Measurements from ENCODE around the gene PIK3R5.
"Not testable (repeated sequence)": the region's sequence is repeated elsewhere in the genome, so short reads cannot be mapped to it uniquely, and the experiment has no call there.

PIK3R5 gene

DNA sequence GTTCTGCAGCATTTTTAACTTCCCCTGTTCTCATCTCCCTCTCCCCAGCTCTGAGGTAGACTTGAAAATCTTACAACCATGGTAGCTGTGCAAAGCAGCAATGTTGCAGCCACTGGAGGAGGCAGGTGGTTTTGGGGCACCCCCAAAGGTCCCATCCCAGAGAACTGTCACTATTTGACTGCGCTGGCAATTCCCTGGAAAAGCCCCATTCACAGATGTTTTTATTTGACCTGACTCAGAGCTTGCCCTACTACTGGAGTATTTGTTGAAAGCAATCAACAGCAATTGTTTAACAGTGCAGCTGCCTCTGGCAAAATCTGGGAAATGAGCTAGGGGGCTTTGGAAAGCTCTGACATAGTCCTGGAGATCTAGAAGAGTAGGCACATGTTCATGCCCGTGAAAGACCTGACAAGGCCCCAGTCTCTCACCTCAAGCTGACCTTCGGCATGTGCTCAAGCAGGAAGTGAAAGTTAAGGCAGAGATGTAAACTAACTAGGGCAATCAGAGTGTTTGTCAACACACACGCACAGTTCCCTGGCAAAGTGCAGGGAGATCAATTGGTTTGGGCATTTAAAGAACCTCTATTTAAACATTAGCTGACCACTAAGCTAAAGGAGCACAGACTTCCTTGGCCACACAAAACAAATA lies 19.7 kb upstream of the PIK3R5 start:
- no peak for DNase-seq

DNA sequence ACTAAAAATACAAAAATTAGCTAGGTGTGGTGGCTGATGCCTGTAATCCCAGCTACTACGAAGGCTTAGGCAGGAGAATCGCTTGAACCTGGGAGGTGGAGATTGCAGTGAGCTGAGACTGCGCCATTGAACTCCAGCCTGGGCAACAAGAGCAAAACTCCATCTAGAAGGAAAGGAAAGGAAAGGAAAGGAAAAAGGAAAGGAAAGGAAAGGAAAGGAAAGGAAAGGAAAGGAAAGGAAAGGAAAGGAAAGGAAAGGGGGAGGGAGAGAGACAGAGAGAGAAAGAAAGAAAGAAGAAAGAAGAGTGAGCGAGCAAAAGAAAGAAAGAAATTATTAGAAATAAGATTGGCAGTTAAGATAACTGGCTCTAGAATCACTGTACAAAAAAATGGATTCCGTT lies 18.7 kb upstream of the PIK3R5 start:
- DNase-seq: not testable (repeated sequence)

DNA sequence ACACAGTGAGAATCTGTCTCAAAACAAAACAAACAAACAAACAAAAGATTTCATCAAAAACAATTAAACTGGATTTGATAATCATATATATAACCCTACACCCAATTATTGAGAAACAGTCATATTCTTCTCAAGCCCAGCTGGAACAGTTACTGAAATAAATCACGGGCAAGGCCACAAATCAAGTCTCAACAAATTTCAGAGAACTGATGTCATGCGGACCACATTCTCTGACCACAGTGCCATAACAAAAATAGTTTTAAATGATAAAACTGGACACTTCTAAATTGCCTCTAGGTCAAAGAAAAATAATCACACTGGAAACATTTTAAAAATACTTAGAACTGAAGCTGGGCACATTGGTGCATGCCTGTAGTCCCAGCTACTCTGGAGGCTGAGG lies 15.9 kb upstream of the PIK3R5 start:
- DNase-seq: no peak

DNA sequence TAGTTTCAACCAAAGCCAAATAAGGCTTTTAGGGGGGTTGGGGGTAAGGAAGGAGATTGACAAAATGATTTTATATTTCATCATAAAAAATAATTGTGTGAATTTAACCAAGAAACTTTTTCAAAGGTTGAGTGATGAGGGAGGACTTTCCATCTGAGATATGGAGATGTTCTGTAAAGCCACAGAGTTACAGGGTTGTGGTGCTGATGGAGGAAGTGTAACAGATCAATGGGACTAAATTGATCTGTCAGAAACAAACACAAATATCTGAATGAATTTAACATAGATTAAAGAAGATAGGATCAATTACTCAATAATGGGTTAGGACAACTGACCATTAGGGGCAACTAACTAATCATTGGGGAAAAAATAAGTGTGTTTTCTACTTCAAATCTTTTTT lies 14.2 kb upstream of the PIK3R5 start:
- DNase-seq: no peak

DNA sequence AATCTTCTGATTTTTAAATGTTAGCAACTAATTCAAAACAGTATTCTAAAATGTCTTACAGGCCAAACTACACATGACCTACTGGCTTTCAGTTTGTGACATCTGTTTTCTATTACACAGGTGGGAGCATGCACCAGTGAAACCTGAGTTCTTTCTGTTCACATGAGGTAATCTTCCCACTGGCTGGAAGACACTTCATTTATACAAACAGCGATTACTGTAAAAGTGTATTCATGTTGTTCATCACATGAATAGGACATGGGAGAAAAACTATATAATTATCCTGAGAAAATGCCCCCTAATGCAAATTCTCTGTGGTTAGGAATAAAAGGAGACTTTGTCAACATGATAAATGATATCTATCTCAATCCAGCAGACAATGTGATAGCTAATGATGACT lies 11.1 kb upstream of the PIK3R5 start:
- DNase-seq: no peak

DNA sequence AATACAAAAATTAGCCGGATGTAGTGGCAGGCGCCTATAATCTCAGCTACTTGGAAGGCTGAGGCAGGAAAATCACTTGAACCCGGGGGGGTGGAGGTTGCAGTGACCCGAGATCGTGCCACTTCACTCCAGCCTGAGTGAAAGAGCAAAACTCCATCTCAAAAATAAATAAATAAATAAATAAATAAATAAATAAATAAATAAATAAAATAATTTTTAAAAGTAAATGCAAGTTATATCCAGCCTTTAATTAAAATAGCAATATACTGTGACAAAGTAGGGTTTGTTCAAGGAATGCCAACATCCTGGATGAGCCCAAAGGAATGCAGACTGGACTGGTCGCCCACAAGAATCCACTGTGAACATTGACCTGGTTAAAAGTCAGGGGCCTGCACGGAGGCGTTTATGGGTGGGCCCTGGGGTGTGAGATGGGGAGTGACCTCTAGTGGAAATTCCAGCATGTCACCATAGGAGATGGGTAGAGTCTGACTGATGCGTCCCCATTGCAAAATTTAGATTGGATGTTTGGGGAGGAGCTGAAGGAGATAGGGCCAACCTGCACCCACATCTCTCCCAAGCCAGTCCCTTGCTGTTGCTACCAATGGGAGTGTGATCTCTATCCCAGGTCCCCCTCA lies 9.7 kb upstream of the PIK3R5 start:
- DNase-seq: no peak

DNA sequence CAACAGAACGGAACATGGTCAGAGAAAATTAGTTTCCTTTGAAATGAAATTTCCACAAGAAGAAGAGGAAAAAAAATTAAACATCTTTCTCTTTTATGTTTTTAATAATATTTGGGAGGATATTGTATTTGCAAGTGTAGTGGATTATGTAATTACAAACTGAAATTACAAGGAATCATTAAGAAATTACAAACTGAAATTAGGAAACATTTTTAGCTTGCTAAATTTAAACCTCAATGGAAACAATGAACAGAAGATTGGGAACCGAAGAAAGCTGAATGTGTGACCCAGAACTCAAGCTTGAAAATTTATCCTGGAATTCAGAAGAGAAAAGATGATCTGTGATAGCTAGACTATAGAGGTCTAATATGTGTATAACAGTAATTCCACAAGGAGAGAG lies 4.4 kb upstream of the PIK3R5 start:
- DNase-seq: no peak

DNA sequence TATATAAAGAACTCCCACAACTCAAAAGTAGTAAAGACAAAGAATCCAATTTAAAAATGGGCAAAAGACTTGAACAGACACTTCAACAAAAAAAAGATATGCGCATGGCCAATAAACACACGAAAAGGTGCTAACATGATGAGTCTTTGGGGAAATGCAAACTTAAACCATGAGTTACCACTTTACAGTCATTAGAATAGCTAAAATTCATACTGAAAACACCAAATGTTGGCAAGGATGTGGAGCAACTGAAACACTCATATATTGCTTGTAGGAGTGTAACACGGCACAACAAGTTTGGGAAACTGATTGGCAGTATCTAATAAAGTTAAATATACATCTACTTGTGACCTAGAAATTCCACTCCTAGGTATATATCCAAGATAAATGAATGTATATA lies 3.0 kb upstream of the PIK3R5 start:
- peak in 1 of 5 donors; percentile 14 for DNase-seq

DNA sequence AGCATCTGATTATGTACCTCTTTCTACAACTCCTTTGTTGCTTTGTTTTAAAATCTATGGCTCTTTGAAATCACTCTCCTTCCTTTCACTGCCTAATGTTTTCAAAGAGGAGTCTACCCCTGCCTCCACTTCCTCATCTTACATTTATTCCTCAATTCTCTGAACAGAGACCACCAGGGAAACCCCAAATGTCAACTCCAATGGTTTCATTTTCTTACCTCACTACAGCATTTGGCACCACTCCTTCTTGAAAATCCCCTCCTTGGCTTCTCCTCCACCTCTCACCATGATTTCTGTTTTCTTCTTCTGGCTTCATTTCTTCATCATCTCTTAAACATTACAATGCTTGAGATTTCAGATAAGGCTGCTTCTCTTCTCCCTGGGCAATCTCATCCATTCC lies 2.4 kb upstream of the PIK3R5 start:
- DNase-seq: no peak

DNA sequence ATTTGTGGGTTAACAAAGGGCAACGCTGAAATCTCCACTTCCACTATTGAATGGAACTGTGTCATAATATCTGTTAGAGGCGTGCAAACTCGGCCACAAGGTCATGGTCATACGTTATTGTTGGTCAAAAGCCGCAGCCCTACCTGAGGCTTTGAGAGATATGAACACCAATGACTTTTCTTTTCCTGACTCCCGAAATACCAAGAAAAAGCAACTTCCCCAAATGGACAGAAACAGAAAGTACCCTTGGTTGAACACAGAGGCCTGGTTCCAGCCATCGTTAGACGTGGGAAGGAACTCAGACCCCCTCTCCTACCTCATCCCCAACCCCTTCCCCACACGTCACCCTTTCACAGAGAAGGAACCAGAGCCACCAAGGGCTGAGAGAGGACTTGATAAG lies 1.4 kb upstream of the PIK3R5 start:
- DNase-seq: no peak

DNA sequence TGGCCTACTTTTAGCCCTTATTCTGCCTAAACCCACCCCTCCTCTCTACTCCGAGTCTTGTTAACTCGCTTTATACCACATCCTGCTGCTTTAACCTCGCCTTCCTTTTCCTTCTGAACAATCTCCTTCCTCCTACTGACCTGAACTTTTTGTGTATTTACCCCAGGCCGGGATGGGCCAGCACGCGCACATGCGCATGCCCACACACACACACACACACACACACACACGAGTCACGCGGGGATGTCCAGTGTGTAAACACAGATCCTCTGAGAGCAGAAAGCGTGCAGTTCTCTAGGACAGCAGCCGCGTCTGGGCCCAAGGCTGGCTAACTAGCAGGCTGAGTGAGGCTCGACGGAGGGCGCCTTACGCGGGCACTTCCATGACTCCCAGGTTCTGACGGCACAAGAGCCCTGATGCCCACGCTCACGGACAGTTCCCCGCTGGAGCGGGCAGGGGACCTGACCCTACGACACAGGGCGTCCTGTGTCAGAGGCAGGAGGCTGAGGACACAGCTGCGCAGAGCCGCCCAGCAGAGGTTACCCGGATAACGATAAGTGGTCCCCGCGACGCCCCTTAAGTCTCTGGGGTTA lies 610 bp downstream of the PIK3R5 start:
- peak in 2 of 5 donors; percentile 15 to 63 for DNase-seq

DNA sequence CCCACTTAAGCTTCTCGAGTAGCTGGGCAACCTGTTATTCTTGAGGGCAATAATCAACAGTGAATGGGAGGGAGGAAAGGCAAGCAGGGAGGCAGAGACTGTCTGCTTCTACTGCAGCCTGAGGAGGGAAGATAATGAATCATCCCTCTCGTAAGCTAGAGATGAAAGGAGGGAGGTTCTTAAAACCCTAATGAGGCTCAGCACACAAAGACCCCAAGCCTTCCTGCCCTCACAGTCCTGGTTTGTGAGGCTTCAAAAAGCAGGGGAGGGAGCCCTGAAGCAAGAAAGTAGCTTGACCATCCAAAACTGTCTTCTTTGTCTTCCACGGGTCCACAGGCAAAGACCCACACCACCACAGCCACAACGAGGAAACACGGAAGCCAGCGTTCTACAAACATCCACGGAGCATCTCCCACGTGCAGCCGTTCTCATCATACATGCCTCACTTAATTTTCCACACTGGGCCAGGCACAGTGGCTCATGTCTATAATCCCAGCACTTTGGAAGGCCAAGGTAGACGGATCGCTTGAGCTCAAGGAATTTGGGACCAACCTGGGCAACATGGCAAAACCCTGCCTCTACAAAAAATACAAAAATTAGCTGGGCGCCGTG lies 1.8 kb downstream of the PIK3R5 start:
- peak in 1 of 5 donors; percentile 42 for DNase-seq

DNA sequence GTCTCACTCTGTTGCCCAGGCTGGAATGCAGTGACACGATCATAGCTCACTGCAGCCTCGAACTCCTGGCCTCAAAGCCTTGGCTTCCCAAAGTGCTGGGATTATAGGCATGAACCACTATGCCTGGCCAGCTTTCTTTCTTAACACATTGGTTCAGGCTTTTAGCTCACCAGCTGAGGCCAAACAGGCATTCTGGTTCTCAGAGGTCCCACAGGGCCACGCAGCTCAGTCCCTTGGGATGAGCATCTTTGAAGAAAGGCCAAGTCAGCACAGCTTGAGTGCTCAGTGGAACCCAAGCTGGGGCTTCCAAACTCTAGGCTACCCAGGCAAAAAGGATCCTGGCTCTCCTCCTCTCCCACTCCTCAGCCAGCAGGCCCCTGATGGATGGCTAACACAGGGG lies 2.5 kb downstream of the PIK3R5 start:
- DNase-seq: no peak

DNA sequence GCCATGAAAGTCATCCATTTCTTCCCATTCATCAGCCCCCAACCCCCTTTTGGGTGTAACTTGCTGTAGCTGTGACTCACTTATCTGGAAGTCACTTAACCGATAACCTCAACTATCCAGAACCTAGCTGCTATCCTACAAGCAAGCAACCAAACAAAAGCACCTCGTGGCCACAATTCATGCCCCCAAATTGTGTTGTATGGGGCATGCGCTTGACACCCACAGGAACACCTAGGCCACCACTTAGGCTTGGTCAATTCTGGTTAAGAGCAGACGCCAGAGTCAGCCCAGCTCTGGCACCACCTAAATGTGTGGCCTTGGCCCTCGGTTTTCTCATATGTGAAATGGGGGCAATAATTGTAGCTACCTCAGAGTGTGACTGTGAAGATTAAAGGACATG lies 3.7 kb downstream of the PIK3R5 start:
- DNase-seq: no peak

DNA sequence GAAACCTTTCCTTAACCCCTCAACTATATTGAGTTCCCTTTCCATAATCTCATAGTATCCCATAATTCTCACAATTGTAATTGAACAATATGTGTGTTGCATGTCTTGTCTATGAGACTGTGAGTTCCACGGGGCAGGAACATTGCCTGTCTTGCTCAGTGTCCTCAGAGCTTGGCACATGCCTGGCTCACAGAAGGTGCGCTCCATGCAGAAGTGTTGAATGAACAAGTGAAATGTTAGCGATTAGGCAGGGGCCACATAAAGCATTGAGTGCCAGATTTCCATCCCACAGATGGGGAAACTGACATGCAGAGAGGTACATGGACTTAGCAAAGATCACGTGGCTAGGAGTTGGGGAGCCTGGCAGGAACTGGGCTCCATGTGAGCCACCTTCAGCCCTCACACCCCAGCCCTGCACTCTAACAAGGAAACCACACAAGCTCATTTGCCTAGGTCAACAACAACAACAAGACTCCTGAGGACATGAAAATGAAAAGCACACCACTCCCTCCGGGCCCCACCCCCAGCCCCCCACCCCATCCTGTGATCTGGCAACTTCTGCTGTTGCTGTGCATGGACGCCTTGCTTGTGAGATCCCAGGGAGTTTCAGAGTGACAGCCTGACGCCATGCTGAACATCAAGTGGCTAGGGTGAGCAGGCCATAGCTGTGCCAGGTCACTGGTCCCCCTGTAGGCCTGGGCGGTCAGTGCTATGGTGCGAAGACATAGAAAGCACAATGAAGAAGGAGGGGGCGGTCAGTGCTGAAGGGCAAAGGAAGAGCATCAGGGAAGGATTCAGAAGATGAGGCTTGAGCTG lies 5.0 kb downstream of the PIK3R5 start:
- DNase-seq: peak in 1 of 5 donors; percentile 25

DNA sequence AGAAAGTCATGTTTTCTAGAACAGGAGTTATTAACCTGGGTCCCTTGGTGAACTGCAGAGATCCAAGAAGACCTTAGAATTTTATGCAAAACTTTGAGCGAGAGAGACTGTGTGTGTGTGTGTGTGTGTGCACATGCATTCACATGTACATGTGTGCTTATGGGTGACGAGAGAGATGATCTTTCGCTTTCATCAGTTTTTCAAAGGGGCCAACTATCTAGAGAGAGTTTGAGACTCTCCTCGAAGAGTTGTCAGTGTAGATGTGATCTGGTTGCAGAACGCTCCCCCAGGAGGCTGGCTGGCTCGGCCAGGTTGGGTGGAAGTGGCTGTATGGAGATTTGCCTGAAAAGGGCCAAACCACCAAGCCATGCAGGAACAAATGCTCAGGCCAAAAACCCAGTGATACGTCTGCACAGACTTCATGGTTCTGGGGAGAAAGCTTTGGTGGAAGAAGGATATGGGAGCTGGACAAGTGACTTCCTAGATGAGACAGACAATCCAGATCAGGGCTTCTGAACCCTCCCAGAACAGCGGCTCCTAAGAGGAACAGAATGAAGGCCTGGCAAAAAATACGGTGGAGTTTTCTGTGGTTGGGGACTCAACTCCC lies 6.1 kb downstream of the PIK3R5 start:
- no peak for DNase-seq

DNA sequence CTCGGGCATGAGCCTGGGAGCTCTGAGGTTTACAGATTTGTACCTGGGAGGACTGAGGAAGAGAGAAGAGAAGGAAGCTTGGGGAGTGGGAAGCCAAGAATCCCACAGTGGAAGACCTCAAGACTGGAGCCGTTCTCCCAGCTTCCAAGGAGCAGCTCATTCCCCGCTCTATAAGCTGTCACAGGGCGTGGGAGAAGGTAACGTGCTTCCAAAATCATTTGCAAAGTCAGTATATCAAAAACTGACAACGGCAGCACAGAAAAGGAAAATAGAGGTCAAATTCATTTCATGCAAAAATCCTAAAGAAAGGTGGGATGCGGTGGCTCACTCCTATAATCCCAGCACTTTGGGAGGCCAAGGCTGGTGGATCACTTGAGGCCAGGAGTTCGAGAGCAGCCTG lies 7.8 kb downstream of the PIK3R5 start:
- DNase-seq: no peak

DNA sequence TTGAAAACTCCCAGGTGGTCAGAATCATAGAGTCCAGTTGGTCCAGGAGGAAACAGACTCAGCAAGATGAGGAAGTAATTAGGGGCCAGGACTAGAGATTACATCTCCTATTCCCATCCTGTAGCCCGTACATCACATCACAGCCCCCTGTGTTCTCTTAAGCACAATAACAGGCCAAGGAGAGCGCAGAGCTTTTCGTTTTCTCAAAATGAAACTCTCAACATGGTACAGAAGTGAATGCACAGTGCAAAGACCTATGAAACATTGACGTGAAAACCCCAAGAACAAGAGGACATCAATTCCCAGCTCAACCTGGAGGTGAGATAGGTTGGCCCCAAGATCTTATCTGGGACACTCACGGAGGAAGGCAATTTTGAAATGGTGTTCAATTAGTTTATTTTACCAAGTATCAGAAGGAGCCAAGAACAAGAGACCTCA lies 9.0 kb downstream of the PIK3R5 start:
- DNase-seq: peak in 1 of 5 donors; percentile 75

DNA sequence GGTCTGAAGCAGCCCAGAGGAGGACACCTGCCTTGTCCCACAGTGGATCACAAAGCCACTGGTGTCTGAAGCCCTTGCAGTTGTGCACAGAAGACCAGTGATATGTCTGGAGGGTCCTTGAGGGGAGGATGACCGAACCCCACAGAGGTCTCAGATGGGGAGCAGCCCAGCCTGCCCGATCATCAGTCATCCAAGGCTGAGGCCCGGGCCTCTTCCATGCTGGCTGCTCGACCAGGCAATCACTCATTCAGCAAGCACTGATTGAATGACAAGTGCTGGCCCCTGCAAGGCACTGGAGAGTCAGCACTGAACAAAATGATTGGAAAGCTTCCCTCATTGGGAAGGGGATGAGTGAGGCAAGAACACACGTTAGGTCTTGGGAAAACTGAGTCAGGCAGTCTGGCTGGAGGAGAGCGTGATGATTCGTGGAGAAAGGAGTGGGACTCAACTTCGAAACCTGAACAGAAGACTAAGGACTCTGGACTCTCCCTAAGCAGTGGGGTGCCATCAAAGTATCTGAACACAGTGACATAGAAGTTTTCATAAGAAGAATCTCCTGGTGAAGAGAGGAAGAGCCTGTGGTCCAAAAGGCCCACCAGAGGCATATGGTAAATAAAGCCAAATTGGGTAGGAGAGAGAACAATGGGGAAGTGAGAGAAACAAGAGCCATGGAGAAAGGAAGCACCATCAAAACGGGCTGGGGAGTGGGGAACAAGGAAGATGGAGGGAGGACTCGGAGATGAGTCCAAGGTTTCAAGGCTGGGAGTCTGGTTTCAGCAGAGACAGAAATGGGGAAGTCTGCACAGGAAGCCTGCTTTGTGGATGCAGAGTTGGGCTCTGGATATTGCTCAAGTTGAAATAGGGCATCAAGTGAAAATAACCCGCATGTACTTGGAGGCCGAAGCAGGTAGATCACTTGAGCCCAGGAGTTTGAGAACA lies 10.2 kb downstream of the PIK3R5 start:
- no peak for DNase-seq

DNA sequence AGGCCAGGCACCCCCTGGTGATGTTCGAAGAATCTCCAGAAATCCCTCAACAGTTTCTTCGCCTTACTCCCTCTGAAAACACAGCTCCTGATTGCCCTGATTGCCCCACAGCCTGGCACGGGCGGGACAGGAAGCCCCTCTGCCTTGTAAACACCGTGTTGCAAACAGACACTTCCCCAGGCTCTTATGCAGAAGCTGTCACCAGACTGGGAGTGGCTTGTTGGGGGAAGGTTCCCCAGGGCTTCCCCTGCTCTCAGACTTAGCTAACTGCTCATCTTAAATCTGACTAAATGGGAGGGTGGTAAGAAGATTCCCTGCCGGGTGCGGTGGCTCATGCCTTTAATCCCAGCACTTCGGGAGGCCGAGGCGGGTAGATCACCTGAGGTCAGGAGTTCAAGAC lies 11.2 kb downstream of the PIK3R5 start:
- DNase-seq: peak; percentile 63 to 83 (median 76)

DNA sequence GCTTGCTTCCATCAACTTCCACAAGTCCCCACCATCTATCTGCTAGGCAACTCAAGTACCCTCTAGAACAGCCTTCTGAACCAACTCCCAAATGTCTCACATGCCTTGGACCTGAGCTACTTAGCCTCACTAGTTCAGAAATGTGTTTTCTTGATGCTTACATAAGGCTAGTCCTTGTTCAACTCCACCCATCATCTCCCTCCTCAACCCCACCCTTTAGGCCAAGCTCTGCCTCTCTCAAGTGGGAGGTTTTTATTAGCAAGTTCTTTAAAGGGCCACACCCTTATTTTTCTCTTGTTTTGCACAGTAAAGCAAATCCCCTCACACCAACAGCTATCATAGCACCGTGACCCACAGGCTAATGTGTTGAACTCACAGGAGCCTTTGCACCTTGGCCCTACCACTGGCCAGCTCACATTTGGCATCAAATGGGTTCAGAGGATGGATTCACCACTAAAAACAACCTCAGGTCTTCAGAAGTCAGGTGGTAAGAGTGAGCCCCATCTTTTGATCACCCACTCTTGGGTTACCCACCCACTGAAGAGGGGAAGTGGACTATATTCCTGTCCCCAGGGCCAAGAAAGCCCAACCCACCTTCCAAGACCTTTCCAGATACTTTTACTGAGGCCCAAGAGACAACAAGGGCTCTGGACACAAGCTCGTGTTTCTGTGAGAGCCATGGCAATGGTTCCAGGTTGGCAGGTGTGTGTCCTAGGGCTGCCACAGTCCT lies 12.2 kb downstream of the PIK3R5 start:
- DNase-seq: peak in 1 of 5 donors; percentile 10
